Trophoblast cell (in vitro differentiated cells and primary cell): ENCODE results near the gene SQSTM1.

ENCODE experiments used
- DNase-seq, 2 donors: peaks; one replicate each; pipeline ENCODE4 v3.0.0-alpha.2; 2016
- H2AFZ ChIP-seq: 2 replicates; pipeline ENCODE4 v1.6.1; 2013; ENCODE audit warnings: low read length, moderate library complexity, mild to moderate bottlenecking; ENCODE audit not compliant: insufficient read depth, poor library complexity
- H2AK5ac ChIP-seq: 2 replicates; pipeline ENCODE4 v1.6.1; 2013; ENCODE audit warnings: mild to moderate bottlenecking, low read length
- H2BK120ac ChIP-seq: 2 replicates; pipeline ENCODE4 v1.6.1; 2013; ENCODE audit warnings: low read length, mild to moderate bottlenecking, moderate library complexity; ENCODE audit not compliant: insufficient read depth, poor library complexity
- H2BK12ac ChIP-seq: 2 replicates; pipeline ENCODE4 v1.6.1; 2013; ENCODE audit warnings: mild to moderate bottlenecking, low read length, moderate library complexity
- H2BK5ac ChIP-seq: 2 replicates; pipeline ENCODE4 v1.6.1; 2013; ENCODE audit warnings: low read length, low read depth, moderate library complexity, mild to moderate bottlenecking; ENCODE audit not compliant: poor library complexity
- H3K14ac ChIP-seq: 2 replicates; pipeline ENCODE4 v1.6.1; 2013; ENCODE audit warnings: mild to moderate bottlenecking, low read length
- H3K18ac ChIP-seq: 2 replicates; pipeline ENCODE4 v1.6.1; 2013; ENCODE audit warnings: mild to moderate bottlenecking, low read length
- H3K23ac ChIP-seq: 2 replicates; pipeline ENCODE4 v1.6.1; 2013; ENCODE audit warnings: low read length
- H3K27ac ChIP-seq: 2 replicates; pipeline ENCODE4 v1.5.1; 2013; ENCODE audit warnings: low read depth, mild to moderate bottlenecking, inconsistent platforms, low read length, moderate library complexity
- H3K27me3 ChIP-seq: 2 replicates; pipeline ENCODE4 v1.6.1; 2013; ENCODE audit warnings: inconsistent platforms, mild to moderate bottlenecking, low read length, moderate library complexity; ENCODE audit not compliant: insufficient read depth
- H3K36me3 ChIP-seq, 2 experiments: 1 replicate in 1 of 2; 2 replicates in 1 of 2; pipeline ENCODE4 v1.6.1; 2013; ENCODE audit warnings: low read length in 2 of 2, mild to moderate bottlenecking in 2 of 2, moderate library complexity in 1 of 2; ENCODE audit not compliant: insufficient read depth in 2 of 2, control insufficient read depth in 1 of 2
- H3K4ac ChIP-seq: 2 replicates; pipeline ENCODE4 v1.6.1; 2013; ENCODE audit warnings: low read depth, mild to moderate bottlenecking, low read length, moderate library complexity
- H3K4me1 ChIP-seq, 2 experiments: 1 replicate in 1 of 2; 2 replicates in 1 of 2; pipeline ENCODE4 v1.6.1; 2013; ENCODE audit warnings: low read length in 2 of 2, mild to moderate bottlenecking in 2 of 2, moderate library complexity in 1 of 2; ENCODE audit not compliant: insufficient read depth in 2 of 2, control insufficient read depth in 1 of 2
- H3K4me2 ChIP-seq: 2 replicates; pipeline ENCODE4 v1.6.1; 2013; ENCODE audit warnings: inconsistent platforms, mild to moderate bottlenecking, low read length, moderate library complexity
- H3K4me3 ChIP-seq: 2 replicates; pipeline ENCODE4 v1.5.1; 2013; ENCODE audit warnings: mild to moderate bottlenecking, low read depth, low read length, inconsistent platforms
- H3K79me1 ChIP-seq: one replicate; pipeline ENCODE4 v1.6.1; 2013; ENCODE audit warnings: low read length
- H3K79me2 ChIP-seq: 2 replicates; pipeline ENCODE4 v1.6.1; 2013; ENCODE audit warnings: low read length, mild to moderate bottlenecking; ENCODE audit not compliant: control insufficient read depth, insufficient read depth, poor library complexity
- H3K9ac ChIP-seq: 2 replicates; pipeline ENCODE4 v1.6.1; 2013; ENCODE audit warnings: mild to moderate bottlenecking, low read length
- H3K9me3 ChIP-seq: 2 replicates; pipeline ENCODE4 v1.6.1; 2013; ENCODE audit warnings: low read depth, mild to moderate bottlenecking, control low read depth, inconsistent platforms, low read length; ENCODE audit not compliant: insufficient read depth
- H4K12ac ChIP-seq: 2 replicates; pipeline ENCODE4 v1.6.1; 2013; ENCODE audit warnings: low read depth, mild to moderate bottlenecking, low read length, moderate library complexity
- H4K8ac ChIP-seq: 2 replicates; pipeline ENCODE4 v1.6.1; 2013; ENCODE audit warnings: low read depth, mild to moderate bottlenecking, low read length, moderate library complexity
- H4K91ac ChIP-seq: one replicate; pipeline ENCODE4 v1.6.1; 2013; ENCODE audit warnings: low read depth, mild to moderate bottlenecking, low read length, moderate library complexity
- WGBS: extraction: QIAGEN DNeasy Blood & Tissue Kit; methylation state at CpG from one replicate; pipeline ENCODE4 v1.1.7; 2013; ENCODE audit warnings: missing lambda C conversion rate; ENCODE audit not compliant: insufficient read length, insufficient coverage; ENCODE audit errors: extremely low coverage; 5-methylcytosine and 5-hydroxymethylcytosine counted together

The SQSTM1 gene

DNA sequence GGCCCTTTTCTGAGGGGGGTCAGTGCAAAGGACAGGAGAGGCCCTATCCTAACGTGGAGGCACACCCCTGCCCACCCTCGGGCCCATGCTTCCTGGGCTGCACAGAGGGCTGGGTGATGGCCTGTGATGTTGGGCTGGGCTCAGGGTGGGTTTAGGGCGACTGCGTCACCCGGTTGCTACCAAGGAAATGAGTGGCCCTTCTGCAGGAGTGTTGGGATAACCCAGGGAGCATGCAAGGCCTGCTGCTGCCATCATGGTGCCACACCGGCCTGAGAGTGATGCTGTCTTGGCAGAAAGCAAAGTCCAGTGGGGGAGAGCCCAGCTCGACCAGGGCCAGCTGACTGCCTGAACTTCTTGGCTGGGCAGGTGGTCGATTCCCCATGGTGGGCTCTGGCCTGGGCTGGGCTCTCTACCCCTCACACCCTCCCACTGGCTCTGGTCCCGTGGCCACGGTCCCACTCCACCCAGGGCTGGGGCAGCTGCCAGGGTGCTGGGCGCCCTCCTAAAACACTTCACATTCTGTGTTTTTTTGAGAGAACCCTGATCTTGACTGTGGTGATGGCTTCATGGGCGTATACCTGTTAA is 59.5 kb downstream of the SQSTM1 start:
- Histone ChIP-seq H2BK5ac (no peak overlapping the region), H3K18ac (no peak overlapping the region), H4K12ac (no peak overlapping the region), H2AK5ac (no peak overlapping the region), H3K9ac (no peak overlapping the region), H3K27ac (no peak overlapping the region), H4K91ac (no peak overlapping the region), H3K4me3 (no peak overlapping the region), H3K9me3 (peaks cover 12% of the 10 kb centered on the region), H3K4me1 (no peaks in the 10 kb centered on the region), H3K27me3 (no peaks in the 10 kb centered on the region), H3K36me3 (peaks cover 48 to 61% of the 10 kb centered on the region in 2 experiments), H4K8ac (no peak overlapping the region), H2BK120ac (no peak overlapping the region), H2BK12ac (no peak overlapping the region), H3K14ac (no peak overlapping the region), H3K4me2 (no peak overlapping the region), H2AFZ (no peak overlapping the region), H3K4ac (no peak overlapping the region), H3K23ac (no peak overlapping the region), H3K79me2 (no peaks in the 10 kb centered on the region), H3K79me1 (no peaks in the 10 kb centered on the region)
- no peak for DNase-seq
- no CpG with 5 or more reads among the region's 12 CpGs for WGBS

DNA sequence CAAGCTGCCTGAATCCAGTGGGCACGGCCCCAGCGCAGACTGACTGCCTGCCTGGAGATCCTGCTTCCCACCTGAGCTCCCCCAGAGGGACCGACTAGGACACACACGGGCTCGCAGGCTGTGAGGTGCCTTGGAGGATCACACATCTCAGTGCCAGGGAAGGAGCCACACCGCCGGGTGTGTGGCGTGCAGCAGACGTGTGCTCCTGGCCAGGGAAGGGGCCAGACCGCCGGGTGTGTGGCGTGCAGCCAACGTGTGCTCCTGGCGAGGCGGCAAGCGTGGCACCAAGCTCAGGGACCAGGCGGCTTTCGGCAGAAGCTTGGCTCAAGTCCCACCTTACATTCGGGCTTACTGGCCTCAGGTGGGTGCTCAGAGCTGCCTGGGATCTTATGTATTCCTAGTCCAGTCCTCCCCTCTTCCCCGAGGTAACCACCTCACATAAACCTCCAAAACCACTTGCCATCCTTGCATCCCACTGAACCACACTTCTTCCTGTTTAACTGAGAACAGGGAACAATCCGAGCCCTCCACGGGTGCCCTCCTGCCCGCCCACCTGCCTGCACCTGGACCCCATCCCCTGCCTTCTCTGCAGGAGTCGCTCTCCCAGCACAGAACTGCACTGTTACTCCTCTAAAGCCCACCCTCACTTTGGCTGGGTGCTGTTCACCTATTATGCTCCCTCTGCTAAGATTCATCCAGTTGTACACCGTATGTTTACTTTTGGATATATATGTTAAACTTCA is 60.3 kb downstream of the SQSTM1 start:
- no peak for DNase-seq
- Histone ChIP-seq H3K4me3 (no peak overlapping the region), H3K18ac (no peak overlapping the region), H3K27me3 (no peaks in the 10 kb centered on the region), H2AFZ (no peak overlapping the region), H3K23ac (no peak overlapping the region), H3K4me2 (no peak overlapping the region), H2BK12ac (no peak overlapping the region), H2BK120ac (no peak overlapping the region), H4K12ac (no peak overlapping the region), H4K91ac (no peak overlapping the region), H2BK5ac (no peak overlapping the region), H4K8ac (no peak overlapping the region), H3K79me2 (no peaks in the 10 kb centered on the region), H3K14ac (no peak overlapping the region), H3K9me3 (peaks cover 11% of the 10 kb centered on the region), H2AK5ac (no peak overlapping the region), H3K36me3 (peaks cover 49 to 63% of the 10 kb centered on the region in 2 experiments), H3K9ac (no peak overlapping the region), H3K27ac (no peak overlapping the region), H3K79me1 (no peaks in the 10 kb centered on the region), H3K4me1 (no peaks in the 10 kb centered on the region), H3K4ac (no peak overlapping the region)
- no CpG with 5 or more reads among the region's 25 CpGs for WGBS

DNA sequence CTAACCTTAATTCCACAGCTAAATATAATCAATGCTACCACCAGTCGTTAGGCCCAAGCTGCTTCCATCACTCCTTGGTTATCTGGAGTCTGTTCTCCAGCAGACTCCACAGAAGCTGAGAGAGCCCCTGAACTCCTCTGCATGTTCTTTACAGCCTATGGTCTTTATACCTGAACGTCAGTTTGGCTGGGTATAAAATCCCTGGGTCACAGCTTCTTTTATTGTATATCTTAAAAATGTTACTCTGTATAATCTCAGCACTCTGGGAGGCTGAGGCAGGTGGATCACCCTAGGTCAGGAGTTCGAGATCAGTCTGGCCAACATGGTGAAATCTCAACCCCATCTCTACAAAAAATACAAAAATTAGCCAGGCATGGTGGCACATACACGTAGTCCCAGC is 61.6 kb downstream of the SQSTM1 start:
- Histone ChIP-seq H3K23ac (no peak overlapping the region), H3K9me3 (peaks cover 11% of the 10 kb centered on the region), H3K36me3 (peaks cover 55 to 70% of the 10 kb centered on the region in 2 experiments), H4K12ac (no peak overlapping the region), H2BK5ac (no peak overlapping the region), H4K8ac (no peak overlapping the region), H3K79me2 (no peaks in the 10 kb centered on the region), H3K9ac (no peak overlapping the region), H3K4me1 (no peaks in the 10 kb centered on the region), H3K4me3 (no peak overlapping the region), H2AFZ (no peak overlapping the region), H3K14ac (no peak overlapping the region), H3K27me3 (no peaks in the 10 kb centered on the region), H2AK5ac (no peak overlapping the region), H4K91ac (no peak overlapping the region), H3K4me2 (no peak overlapping the region), H3K27ac (no peak overlapping the region), H3K4ac (no peak overlapping the region), H2BK120ac (no peak overlapping the region), H3K79me1 (no peaks in the 10 kb centered on the region), H2BK12ac (no peak overlapping the region), H3K18ac (no peak overlapping the region)
- no CpG with 5 or more reads among the region's 4 CpGs for WGBS
- DNase-seq = no peak

DNA sequence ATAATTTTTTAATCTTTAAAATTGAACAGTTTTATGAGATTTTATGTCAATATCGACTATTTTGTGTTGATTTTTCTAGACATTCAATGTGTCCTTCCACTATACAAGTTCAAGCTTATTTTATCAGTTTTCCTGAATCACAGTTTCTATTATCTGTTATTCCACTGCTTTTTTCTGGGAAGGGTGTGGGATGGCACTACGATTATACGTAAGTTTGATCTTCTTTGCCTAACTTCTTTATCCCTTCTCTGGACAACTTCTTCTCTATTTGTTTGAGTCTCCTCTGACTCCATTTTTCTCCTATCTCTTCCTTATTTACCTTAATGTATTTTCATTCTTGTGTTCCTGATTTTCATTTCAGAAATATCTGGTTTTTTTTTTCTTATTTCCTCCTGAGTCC is 62.5 kb downstream of the SQSTM1 start:
- Histone ChIP-seq H4K91ac (no peak overlapping the region), H2BK5ac (no peak overlapping the region), H3K9me3 (peaks cover 11% of the 10 kb centered on the region), H3K4me2 (no peak overlapping the region), H4K8ac (no peak overlapping the region), H2BK120ac (no peak overlapping the region), H2AFZ (no peak overlapping the region), H3K18ac (no peak overlapping the region), H3K27me3 (no peaks in the 10 kb centered on the region), H3K9ac (no peak overlapping the region), H4K12ac (no peak overlapping the region), H3K23ac (no peak overlapping the region), H3K4me1 (no peaks in the 10 kb centered on the region), H3K79me1 (no peaks in the 10 kb centered on the region), H3K36me3 (peaks cover 58 to 73% of the 10 kb centered on the region in 2 experiments), H3K4ac (no peak overlapping the region), H3K14ac (no peak overlapping the region), H3K27ac (no peak overlapping the region), H2BK12ac (no peak overlapping the region), H3K4me3 (no peak overlapping the region), H2AK5ac (no peak overlapping the region), H3K79me2 (no peaks in the 10 kb centered on the region)
- no peak for DNase-seq
- no CpG with 5 or more reads among the region's 3 CpGs for WGBS
